Breast epithelium (tissue), 3 donors: ENCODE data around the gene CEACAM8.

Source experiments
- CTCF ChIP-seq, 3 donors: fragments of 450-650 bp; IDR thresholded peaks; one replicate each; pipeline ENCODE4 v1.5.1; 2016 to 2017; ENCODE audit warnings: antibody characterized with exemption in 3 of 3, mild to moderate bottlenecking in 3 of 3, moderate library complexity in 3 of 3
- POLR2A ChIP-seq: fragments of 450-650 bp; IDR thresholded peaks from one replicate; pipeline ENCODE4 v1.6.1; 2016; ENCODE audit warnings: antibody characterized with exemption, mild to moderate bottlenecking, moderate library complexity
- POLR2AphosphoS5 ChIP-seq, 3 donors: sonication (generic); formaldehyde crosslinking; IDR thresholded peaks; one replicate each; pipeline ENCODE4 v1.6.1; 2017; ENCODE audit warnings: antibody characterized with exemption in 3 of 3

DNA sequence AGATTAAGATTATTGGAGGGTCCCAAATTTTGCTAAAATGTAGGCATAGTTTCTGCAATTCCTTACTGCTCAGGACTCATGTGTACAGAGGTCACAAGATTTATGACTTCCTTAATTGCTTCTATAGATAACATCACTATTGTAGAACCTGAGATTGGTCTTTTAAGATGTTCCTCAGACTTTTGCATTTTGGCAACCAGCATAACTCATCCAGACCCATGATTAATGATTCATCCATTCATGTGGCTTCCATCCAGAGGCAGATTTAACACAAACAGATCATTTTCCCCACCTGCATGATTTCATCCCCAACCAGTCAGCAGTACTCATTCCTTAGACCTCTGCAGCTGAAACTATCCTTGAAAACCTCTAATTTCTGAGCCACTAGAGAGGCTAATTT lies 34.5 kb upstream of the CEACAM8 start:
- TF ChIP-seq POLR2A (no peak), CTCF (IDR thresholded peaks at IDR 0.05) (no peak), POLR2AphosphoS5 (IDR thresholded peaks at IDR 0.05) (no peak)
